ENCODE data around the gene PAQR7.
A peak's percentile ranks its signal among the peaks of the same experiment; 100 is the strongest.

The PAQR7 gene

GRCh38 chr1:25873120-25873519 lies 2.4 kb downstream of the PAQR7 start:
- DNase-seq (ENCODE audit: low read depth), result no peak

- DNase-seq (ENCODE audit: low read depth), result no peak
These were observed 2.8 kb downstream of the PAQR7 start for GRCh38 chr1:25872713-25873112.

GRCh38 chr1:25871704-25872494 lies 3.6 kb downstream of the PAQR7 start:
- no peak for DNase-seq (ENCODE audit: low read depth)

GRCh38 chr1:25871086-25871703 lies 4.3 kb downstream of the PAQR7 start:
- DNase-seq (ENCODE audit: low read depth), result no peak

GRCh38 chr1:25870614-25871013 lies 4.9 kb downstream of the PAQR7 start:
- DNase-seq (ENCODE audit: low read depth), result no peak

- no peak for DNase-seq (ENCODE audit: low read depth)
These were observed 5.5 kb downstream of the PAQR7 start for GRCh38 chr1:25869909-25870606.

GRCh38 chr1:25867210-25867991 lies 8.1 kb downstream of the PAQR7 start:
- no peak for DNase-seq (ENCODE audit: low read depth)

- DNase-seq (ENCODE audit: low read depth), result no peak
These were observed 9.2 kb downstream of the PAQR7 start for GRCh38 chr1:25866288-25866687.

- DNase-seq (ENCODE audit: low read depth), result no peak
These were observed 11.1 kb downstream of the PAQR7 start for GRCh38 chr1:25864434-25864833.

- no peak for DNase-seq (ENCODE audit: low read depth)
These were observed 11.8 kb downstream of the PAQR7 start for GRCh38 chr1:25863486-25864262.

- DNase-seq (ENCODE audit: low read depth), result no peak
These were observed 12.6 kb downstream of the PAQR7 start for GRCh38 chr1:25862785-25863485.

- DNase-seq (ENCODE audit: low read depth), result no peak
These were observed 13.9 kb downstream of the PAQR7 start for GRCh38 chr1:25861316-25862286.

GRCh38 chr1:25858906-25859789 lies 16.4 kb downstream of the PAQR7 start, which contains the start of gene AUNIP:
Gene AUNIP (minus strand): TSS chr1:25859457. CDS start chr1:25859357, 100 bp downstream.
- DNase-seq (ENCODE audit: low read depth), result peak; percentile 67

- DNase-seq (ENCODE audit: low read depth), result no peak
These were observed 17.0 kb downstream of the PAQR7 start for GRCh38 chr1:25858494-25858893.

- DNase-seq (ENCODE audit: low read depth), result no peak
These were observed 18.7 kb downstream of the PAQR7 start for GRCh38 chr1:25856856-25857255.

GRCh38 chr1:25854554-25854953 lies 21.0 kb downstream of the PAQR7 start:
- no peak for DNase-seq (ENCODE audit: low read depth)

GRCh38 chr1:25848531-25848930 lies 27.0 kb downstream of the PAQR7 start:
- no peak for DNase-seq (ENCODE audit: low read depth)

GRCh38 chr1:25847929-25848328 lies 27.6 kb downstream of the PAQR7 start:
- DNase-seq (ENCODE audit: low read depth), result no peak

- DNase-seq (ENCODE audit: low read depth), result no peak
These were observed 29.8 kb downstream of the PAQR7 start for GRCh38 chr1:25845664-25846063.

Data from stromal cell of bone marrow (primary cell).